ENCODE data around the gene SMAD1. TPM values are rescaled to one million over a fixed set of nuclear protein-coding genes. Genes with fewer than 3 reads are reported as not detected.

The SMAD1 gene
- total RNA-seq, 1 experiment from 2014 or later: 23.0 TPM

DNA sequence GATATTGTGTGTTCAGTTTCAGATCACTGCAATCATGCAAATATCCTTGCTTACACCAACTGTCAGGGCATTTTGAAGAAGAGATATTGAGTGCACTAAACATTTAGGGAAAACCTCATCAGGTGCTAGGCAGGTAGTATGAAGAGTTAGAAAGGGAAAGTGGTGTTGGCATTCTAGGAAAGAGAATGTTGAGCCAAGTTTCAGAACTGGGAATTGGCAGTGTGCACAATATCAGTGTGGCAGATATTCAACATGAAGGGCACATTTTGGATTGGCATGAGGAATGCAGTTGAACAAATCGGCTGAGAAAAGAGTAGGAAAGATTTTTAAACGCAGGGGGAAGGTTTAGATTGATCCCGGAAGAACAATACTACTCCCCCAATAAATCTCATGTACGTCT, 43.4 kb upstream of the SMAD1 start:
- POLR2A ChIA-PET: no interaction called here
- ATAC-seq: no peak
- H4K20me1 ChIP-seq (ENCODE audit: insufficient read depth): no peaks in the 10 kb centered on the region
- TF ChIP-seq, protein P1, sequence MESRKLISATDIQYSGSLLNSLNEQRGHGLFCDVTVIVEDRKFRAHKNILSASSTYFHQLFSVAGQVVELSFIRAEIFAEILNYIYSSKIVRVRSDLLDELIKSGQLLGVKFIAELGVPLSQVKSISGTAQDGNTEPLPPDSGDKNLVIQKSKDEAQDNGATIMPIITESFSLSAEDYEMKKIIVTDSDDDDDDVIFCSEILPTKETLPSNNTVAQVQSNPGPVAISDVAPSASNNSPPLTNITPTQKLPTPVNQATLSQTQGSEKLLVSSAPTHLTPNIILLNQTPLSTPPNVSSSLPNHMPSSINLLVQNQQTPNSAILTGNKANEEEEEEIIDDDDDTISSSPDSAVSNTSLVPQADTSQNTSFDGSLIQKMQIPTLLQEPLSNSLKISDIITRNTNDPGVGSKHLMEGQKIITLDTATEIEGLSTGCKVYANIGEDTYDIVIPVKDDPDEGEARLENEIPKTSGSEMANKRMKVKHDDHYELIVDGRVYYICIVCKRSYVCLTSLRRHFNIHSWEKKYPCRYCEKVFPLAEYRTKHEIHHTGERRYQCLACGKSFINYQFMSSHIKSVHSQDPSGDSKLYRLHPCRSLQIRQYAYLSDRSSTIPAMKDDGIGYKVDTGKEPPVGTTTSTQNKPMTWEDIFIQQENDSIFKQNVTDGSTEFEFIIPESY (IDR thresholded peaks at IDR 0.05; ENCODE audit: extremely low read depth, insufficient replicate concordance, low read length): no peak
- TF ChIP-seq EGR1 (IDR thresholded peaks at IDR 0.05; ENCODE audit: low read depth): no peak
- TF ChIP-seq, protein P2, sequence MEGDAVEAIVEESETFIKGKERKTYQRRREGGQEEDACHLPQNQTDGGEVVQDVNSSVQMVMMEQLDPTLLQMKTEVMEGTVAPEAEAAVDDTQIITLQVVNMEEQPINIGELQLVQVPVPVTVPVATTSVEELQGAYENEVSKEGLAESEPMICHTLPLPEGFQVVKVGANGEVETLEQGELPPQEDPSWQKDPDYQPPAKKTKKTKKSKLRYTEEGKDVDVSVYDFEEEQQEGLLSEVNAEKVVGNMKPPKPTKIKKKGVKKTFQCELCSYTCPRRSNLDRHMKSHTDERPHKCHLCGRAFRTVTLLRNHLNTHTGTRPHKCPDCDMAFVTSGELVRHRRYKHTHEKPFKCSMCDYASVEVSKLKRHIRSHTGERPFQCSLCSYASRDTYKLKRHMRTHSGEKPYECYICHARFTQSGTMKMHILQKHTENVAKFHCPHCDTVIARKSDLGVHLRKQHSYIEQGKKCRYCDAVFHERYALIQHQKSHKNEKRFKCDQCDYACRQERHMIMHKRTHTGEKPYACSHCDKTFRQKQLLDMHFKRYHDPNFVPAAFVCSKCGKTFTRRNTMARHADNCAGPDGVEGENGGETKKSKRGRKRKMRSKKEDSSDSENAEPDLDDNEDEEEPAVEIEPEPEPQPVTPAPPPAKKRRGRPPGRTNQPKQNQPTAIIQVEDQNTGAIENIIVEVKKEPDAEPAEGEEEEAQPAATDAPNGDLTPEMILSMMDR (IDR thresholded peaks at IDR 0.05 in 2 of 3, conservative IDR thresholded peaks at IDR 0.05 in 1 of 3; ENCODE audit: borderline replicate concordance in 1 of 3, insufficient read depth in 1 of 3, low read depth in 2 of 3, low read length in 2 of 3): no peak
- no peak for TF ChIP-seq TCF7L2 (IDR thresholded peaks at IDR 0.05; ENCODE audit: borderline replicate concordance, extremely low read depth, insufficient read depth, insufficient read length)
- no peak for TF ChIP-seq POLR2AphosphoS5 (IDR thresholded peaks at IDR 0.05; ENCODE audit: low read depth, low read length)
- no peak for TF ChIP-seq RAD21 (IDR thresholded peaks at IDR 0.05; ENCODE audit: low read depth)
- no peak for TF ChIP-seq FOSL1 (IDR thresholded peaks at IDR 0.05; ENCODE audit: low read depth)
- no peak for TF ChIP-seq CBX3 (IDR thresholded peaks at IDR 0.05; ENCODE audit: low read depth)
- no peak for TF ChIP-seq EZH2 (IDR thresholded peaks at IDR 0.05)
- TF ChIP-seq, protein P3, sequence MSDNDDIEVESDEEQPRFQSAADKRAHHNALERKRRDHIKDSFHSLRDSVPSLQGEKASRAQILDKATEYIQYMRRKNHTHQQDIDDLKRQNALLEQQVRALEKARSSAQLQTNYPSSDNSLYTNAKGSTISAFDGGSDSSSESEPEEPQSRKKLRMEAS (IDR thresholded peaks at IDR 0.05): no peak
- TF ChIP-seq SRF (IDR thresholded peaks at IDR 0.05; ENCODE audit: low read depth): no peak
- TF ChIP-seq YY1 (IDR thresholded peaks at IDR 0.05; ENCODE audit: extremely low read depth, insufficient replicate concordance, low read depth, low read length): no peak
- no peak overlapping the region for H2AFZ ChIP-seq (ENCODE audit: low read depth, low read length, poor library complexity, severe bottlenecking)
- no peaks in the 10 kb centered on the region for H3K36me3 ChIP-seq (ENCODE audit: control insufficient read depth in 1 of 2, insufficient read depth in 2 of 2, low read length in 2 of 2)
- H3K9ac ChIP-seq (ENCODE audit: low read length): no peak overlapping the region
- no peak for DNase-seq (ENCODE audit: low read depth, low spot score)
- H3K4me1 ChIP-seq (ENCODE audit: control insufficient read depth in 1 of 2, insufficient read depth in 2 of 2, low read length in 2 of 2): 0 out of 4 replicates have a peak, but pooled peaks cover 0 to 3% of the 10 kb centered on the region in 2 experiments
- CTCF ChIA-PET: no interaction called here
- RAD21 ChIA-PET (ENCODE audit: low non-redundant PET in 1 of 2, low total read pairs in 2 of 2, uncharacterized antibody in 2 of 2, unreplicated experiment in 2 of 2): no interaction called here
- no peaks in the 10 kb centered on the region for H3K79me2 ChIP-seq (ENCODE audit: insufficient read depth, low read length)
- H3K9me3 ChIP-seq (ENCODE audit: control insufficient read depth in 1 of 2, insufficient read depth in 1 of 2, low read depth in 1 of 2, low read length in 2 of 2): no peaks in the 10 kb centered on the region
- no peak overlapping the region for H3K27ac ChIP-seq (ENCODE audit: low read depth, low read length)
- no TSS peak for BruUV-seq (replicated peaks)
- no peak overlapping the region for H3K4me3 ChIP-seq (replicated peaks in 1 of 2; ENCODE audit: low read depth in 1 of 2, low read length in 2 of 2)
- H3K4me2 ChIP-seq (ENCODE audit: low read length): no peak overlapping the region
- no peaks in the 10 kb centered on the region for H3K9me2 ChIP-seq (ENCODE audit: insufficient read depth)
- H3K27me3 ChIP-seq (ENCODE audit: insufficient read depth, low read length): no peaks in the 10 kb centered on the region
- intact Hi-C loops (cut with micrococcal nuclease): no loop called here

Data from HCT116 (cell line).